OCI-LY1 (cell line): ENCODE measurements around the gene NEUROD2.

Source experiments
- EZH2 ChIP-seq: fragments of 200-600 bp; sonication (generic), shearing (Covaris generic); IDR thresholded peaks from 2 replicates; pipeline ENCODE4 v1.8.0; 2017; ENCODE audit warnings: borderline replicate concordance, mixed run types, mild to moderate bottlenecking, antibody characterized with exemption, low read length, moderate library complexity, mixed read lengths
- TF ChIP-seq, protein P1 (sequence below): fragments of 200-600 bp; sonication (generic), shearing (Covaris generic); IDR thresholded peaks from 2 replicates; pipeline ENCODE4 v1.5.1; 2017; ENCODE audit warnings: mild to moderate bottlenecking, antibody characterized with exemption, low read length, moderate library complexity, mixed read lengths

- TF ChIP-seq, protein P1, sequence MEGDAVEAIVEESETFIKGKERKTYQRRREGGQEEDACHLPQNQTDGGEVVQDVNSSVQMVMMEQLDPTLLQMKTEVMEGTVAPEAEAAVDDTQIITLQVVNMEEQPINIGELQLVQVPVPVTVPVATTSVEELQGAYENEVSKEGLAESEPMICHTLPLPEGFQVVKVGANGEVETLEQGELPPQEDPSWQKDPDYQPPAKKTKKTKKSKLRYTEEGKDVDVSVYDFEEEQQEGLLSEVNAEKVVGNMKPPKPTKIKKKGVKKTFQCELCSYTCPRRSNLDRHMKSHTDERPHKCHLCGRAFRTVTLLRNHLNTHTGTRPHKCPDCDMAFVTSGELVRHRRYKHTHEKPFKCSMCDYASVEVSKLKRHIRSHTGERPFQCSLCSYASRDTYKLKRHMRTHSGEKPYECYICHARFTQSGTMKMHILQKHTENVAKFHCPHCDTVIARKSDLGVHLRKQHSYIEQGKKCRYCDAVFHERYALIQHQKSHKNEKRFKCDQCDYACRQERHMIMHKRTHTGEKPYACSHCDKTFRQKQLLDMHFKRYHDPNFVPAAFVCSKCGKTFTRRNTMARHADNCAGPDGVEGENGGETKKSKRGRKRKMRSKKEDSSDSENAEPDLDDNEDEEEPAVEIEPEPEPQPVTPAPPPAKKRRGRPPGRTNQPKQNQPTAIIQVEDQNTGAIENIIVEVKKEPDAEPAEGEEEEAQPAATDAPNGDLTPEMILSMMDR: peak; percentile 63
- TF ChIP-seq EZH2: no peak
These were observed 31.5 kb downstream of the NEUROD2 start for GRCh38 chr17:39576187-39576586.
